ENCODE data around the gene LRIT3.

DNA sequence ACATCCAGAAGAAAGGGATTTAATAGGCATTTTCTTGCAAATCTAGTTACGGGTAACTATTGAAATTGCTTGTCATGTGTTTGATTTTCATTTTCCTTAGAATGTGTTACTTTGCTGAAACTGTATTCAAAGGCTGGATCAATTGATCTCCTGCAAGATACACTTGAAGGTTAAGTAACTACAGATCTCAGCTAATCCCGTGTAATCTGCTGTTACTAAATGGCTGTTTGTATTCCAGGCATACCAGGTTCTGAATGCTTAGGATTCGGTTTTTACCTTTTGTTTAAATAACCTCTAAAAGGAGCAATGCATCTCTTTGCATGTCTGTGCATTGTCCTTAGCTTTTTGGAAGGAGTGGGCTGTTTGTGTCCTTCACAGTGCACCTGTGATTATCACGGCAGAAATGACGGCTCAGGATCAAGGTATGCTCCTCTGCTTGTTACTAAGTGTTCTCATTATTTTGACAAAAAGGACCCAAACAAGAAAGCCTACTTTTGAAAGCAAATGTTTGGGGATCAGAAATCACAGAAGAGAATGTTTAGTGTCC is at the start of gene LRIT3:
- TF ChIP-seq POLR2A (IDR thresholded peaks at IDR 0.05; ENCODE audit: low read depth) (no peak), POLR2AphosphoS5 (IDR thresholded peaks at IDR 0.05) (no peak)
- TF ChIP-seq, protein P1, sequence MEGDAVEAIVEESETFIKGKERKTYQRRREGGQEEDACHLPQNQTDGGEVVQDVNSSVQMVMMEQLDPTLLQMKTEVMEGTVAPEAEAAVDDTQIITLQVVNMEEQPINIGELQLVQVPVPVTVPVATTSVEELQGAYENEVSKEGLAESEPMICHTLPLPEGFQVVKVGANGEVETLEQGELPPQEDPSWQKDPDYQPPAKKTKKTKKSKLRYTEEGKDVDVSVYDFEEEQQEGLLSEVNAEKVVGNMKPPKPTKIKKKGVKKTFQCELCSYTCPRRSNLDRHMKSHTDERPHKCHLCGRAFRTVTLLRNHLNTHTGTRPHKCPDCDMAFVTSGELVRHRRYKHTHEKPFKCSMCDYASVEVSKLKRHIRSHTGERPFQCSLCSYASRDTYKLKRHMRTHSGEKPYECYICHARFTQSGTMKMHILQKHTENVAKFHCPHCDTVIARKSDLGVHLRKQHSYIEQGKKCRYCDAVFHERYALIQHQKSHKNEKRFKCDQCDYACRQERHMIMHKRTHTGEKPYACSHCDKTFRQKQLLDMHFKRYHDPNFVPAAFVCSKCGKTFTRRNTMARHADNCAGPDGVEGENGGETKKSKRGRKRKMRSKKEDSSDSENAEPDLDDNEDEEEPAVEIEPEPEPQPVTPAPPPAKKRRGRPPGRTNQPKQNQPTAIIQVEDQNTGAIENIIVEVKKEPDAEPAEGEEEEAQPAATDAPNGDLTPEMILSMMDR (IDR thresholded peaks at IDR 0.05), result no peak

Measured in esophagus muscularis mucosa (tissue), 3 donors.